Measurements from ENCODE around the gene TEPSIN. TPM values are rescaled to one million over a fixed set of nuclear protein-coding genes. Genes with fewer than 3 reads are reported as not detected.

Gene TEPSIN
- total RNA-seq, 1 donor from 2014 or later, result 13.4 TPM

DNA sequence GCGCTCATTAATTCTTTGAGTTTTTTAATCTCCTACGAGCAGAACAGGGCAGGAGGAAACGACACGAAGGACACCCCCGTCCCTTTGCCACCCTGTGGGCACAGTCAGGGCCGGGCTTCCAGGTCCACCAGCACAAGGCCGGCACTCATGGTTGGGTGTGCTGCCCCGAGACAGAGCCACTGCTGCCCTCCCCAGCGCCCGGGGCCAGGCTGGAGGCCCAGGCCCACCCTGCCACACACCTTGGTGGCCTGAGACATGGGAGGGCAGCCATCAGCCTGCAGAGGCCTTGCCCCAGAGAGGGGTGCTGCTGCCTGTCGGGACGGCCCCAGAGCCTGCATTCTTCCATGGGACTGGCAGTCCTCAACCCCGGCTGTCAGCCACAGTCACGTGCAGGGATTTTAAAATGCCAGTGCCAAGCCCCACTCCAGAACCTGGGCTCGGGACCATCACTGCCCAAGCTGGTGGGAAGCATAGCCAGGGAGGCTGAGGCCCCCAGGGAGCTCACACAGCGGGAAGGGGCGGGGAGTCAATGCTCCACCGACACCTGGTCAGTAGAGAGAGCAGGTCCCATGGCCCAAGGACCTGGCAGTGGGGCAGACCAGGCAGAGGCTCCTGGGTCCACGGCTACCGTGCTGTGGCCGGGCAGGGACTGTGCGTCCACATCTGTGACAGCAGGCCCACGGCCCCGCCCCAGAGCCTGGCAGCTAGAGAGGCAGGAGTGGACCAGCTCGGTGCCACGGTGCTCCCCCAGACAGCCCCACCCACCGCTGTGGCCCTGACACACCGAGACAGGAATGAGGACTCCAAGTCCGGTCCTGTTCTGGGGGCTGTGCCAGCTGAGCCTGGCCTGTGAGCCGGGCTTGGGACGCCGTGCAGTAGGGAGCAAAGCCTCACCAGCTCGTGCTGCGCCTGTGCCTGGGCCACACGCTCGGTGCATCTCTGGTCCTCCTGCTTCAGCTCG, 43.6 kb downstream of the TEPSIN start:
- DNase-seq (peak; percentile 84), ATAC-seq (ENCODE audit: poor library complexity) (peak; percentile 88)
- intact Hi-C loops (cut with DNase I), result no loop called here

- ATAC-seq (ENCODE audit: poor library complexity), result no peak
- peak; percentile 39 for DNase-seq
- intact Hi-C loops (cut with DNase I), result no loop called here
Measured at GRCh38 chr17:81194225-81194760, 44.6 kb downstream of the TEPSIN start.

DNA sequence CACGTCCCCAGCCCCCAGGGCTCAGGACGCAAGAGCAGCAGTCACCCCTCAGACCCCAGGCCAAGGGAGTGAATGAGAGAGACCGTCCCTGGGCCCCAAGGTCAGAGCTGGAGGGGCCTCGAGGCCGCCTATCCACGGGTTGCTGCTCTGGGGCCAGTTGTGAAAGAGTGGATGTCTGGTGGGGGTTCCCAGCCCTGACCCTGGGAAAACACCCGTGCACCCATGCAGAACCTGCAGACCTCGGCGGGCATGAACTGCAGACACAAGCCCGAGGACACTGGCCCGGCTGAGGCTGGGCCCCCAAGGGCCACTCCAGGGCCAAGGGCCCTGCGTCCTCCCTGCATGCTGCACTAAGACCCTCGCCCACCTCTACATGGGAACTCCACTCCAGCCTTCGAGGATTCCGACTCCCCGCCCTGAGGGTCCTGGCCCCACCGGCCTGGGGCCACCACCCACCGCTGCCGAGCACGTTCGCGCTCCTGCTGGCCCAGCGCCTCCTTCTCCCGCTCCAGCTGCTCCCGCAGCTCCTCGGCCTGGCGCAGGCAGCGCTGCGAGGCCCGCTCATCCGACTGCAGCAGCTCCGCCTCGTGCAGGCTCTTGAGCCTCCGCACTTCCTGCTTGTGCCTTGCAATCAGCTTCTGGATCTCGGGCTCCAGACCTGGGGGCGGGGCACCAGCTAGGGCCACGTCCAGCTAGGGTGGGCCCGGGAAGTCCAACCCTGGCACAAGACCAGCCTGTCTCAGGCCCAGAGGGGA, 45.2 kb downstream of the TEPSIN start:
- ATAC-seq (ENCODE audit: poor library complexity), result no peak
- intact Hi-C loops (cut with DNase I), result no loop called here

GRCh38 chr17:81193051-81193410, 45.8 kb downstream of the TEPSIN start:
- DNase-seq, result peak; percentile 28
- intact Hi-C loops (cut with DNase I), result no loop called here
- ATAC-seq (ENCODE audit: poor library complexity), result no peak

More for the DNA sequence above, 45.2 kb downstream of the TEPSIN start:
- DNase-seq, result peak; percentile 15

- intact Hi-C loops (cut with DNase I), result no loop called here
- DNase-seq (peak; percentile 33), ATAC-seq (ENCODE audit: poor library complexity) (no peak)
Measured at GRCh38 chr17:81192386-81193050, 46.3 kb downstream of the TEPSIN start.

- DNase-seq, result peak; percentile 22
- intact Hi-C loops (cut with DNase I), result no loop called here
- no peak for ATAC-seq (ENCODE audit: poor library complexity)
Measured at GRCh38 chr17:81191646-81192045, 47.2 kb downstream of the TEPSIN start.

GRCh38 chr17:81191116-81191515, 47.7 kb downstream of the TEPSIN start:
- DNase-seq, result peak; percentile 23
- ATAC-seq (ENCODE audit: poor library complexity), result no peak
- intact Hi-C loops (cut with DNase I), result no loop called here

DNA sequence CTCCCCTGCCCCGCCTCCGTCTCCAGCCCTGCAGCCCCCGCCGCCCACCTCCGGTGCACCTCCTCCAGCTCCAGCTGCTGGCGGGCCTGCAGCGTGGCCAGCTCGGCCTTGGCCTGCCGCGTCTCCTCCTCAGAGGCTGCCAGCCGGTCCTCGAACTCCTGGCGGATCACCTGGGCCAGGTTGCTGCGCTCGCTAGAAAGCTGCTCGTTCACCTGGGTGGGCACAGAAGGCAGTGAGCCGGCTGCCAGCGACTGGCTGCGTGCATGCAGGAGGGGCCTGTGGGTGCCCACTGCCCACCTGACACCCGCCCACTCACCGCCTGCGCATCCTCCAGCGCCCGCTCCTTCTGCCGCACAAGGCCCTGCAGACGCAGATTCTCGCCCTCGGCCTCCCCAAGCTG, 48.3 kb downstream of the TEPSIN start:
- intact Hi-C loops (cut with DNase I), result no loop called here
- no peak for ATAC-seq (ENCODE audit: poor library complexity)
- DNase-seq, result no peak

DNA sequence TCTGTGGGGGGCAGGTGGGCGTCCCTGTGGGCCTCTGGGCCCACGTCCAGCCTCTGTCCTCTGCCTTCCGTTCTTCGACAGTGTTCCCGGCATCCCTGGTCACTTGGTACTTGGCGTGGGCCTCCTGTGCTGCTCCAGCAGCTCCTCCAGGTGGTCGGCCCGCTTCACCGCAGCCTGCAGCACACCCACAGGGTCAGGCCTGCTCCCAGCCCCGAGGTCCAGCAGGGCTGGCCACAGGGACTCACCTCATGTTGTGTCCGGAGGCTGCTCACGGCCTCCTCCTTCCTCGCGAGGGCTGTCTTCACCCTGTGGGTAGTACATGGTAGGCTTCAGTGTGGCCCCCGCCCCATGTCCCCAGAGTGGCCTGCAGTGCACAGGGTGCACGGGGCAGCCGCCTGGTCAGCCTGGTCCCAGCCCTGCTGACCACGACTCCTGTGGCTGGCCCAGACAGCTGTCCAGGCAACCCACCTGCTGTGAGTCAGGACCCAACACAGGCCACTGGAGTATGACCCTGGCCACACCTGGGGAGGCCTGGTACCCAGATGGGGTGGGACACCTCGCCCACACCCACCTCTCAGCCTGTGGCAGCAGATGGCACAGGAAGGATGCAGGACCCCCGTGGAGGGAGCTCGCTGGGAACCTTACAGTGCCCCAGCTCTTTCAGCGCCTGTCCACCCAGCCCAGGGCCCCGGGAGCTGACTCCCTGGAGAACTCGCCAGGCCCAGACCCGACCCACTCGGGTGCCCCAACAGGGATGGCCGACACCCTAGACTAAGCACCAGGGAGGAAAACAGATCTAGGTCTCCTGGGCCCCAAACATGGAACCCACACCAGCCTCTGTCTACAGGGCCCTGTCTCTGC, 49.0 kb downstream of the TEPSIN start:
- ATAC-seq (ENCODE audit: poor library complexity), result no peak
- DNase-seq, result no peak
- intact Hi-C loops (cut with DNase I), result loop anchor here (5.0 kb wide), 1 partner anchor 43 kb away; no protein-coding TSS in a partner anchor

DNA sequence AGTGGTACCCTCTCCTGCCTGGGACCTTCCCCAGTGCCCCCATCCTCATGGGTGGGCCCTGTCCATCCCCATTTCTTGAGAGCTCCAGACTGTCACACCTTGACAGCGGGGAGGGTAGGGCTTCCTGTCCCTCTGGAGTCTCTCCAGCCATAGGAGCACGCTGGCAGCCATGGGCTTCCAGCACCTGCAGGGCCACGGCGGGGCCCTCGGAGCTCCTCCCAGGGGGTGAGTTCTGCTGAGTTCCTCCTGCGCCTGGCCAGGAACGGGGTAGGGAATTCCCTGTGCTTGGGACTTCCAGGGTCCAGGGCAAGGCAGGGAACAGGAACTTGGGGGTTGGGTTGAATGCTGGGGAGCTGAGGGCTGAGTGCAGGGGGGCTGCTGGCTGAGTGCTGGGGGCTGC, 49.8 kb downstream of the TEPSIN start:
- intact Hi-C loops (cut with DNase I), result loop anchor here (5.0 kb wide), 1 partner anchor 42 kb away; no protein-coding TSS in a partner anchor
- ATAC-seq (ENCODE audit: poor library complexity) (no peak), DNase-seq (no peak)

GRCh38 chr17:81188491-81188840, 50.4 kb downstream of the TEPSIN start:
- DNase-seq (no peak), ATAC-seq (ENCODE audit: poor library complexity) (no peak)
- intact Hi-C loops (cut with DNase I), result loop anchor here (5.0 kb wide), 1 partner anchor 41 kb away; no protein-coding TSS in a partner anchor

- intact Hi-C loops (cut with DNase I), result loop anchor here (5.0 kb wide), 1 partner anchor 41 kb away; no protein-coding TSS in a partner anchor
- ATAC-seq (ENCODE audit: poor library complexity) (no peak), DNase-seq (no peak)
Measured at GRCh38 chr17:81187586-81188490, 51.0 kb downstream of the TEPSIN start.

- no peak for DNase-seq
- ATAC-seq (ENCODE audit: poor library complexity), result no peak
- intact Hi-C loops (cut with DNase I), result loop anchor here (5.0 kb wide), 1 partner anchor 40 kb away; no protein-coding TSS in a partner anchor
Measured at GRCh38 chr17:81187120-81187519, 51.7 kb downstream of the TEPSIN start.

DNA sequence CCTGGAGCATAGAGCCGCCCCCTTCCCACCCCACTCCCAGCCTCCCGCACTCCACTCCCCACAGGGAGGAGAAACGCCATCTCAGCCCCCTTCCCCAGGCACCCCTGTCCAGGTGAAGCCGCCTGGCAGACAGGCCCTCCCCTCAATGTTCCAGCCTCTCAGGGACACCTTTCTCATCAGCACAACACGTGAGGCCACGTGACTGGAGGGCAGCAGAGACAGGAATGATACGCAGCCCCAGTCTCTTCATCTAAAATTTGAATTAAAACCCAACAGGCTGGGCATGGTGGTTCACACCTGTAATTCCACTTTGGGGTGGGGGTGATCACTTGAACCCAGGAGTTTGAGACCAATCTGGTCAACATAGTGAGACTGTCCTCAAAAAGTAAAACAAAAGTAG, 52.7 kb downstream of the TEPSIN start:
- no peak for DNase-seq
- intact Hi-C loops (cut with DNase I), result loop anchor here (5.0 kb wide), 1 partner anchor 39 kb away; no protein-coding TSS in a partner anchor
- ATAC-seq (ENCODE audit: poor library complexity), result no peak

GRCh38 chr17:81184555-81184954, 54.3 kb downstream of the TEPSIN start:
- DNase-seq (no peak), ATAC-seq (ENCODE audit: poor library complexity) (no peak)
- intact Hi-C loops (cut with DNase I), result no loop called here

DNA sequence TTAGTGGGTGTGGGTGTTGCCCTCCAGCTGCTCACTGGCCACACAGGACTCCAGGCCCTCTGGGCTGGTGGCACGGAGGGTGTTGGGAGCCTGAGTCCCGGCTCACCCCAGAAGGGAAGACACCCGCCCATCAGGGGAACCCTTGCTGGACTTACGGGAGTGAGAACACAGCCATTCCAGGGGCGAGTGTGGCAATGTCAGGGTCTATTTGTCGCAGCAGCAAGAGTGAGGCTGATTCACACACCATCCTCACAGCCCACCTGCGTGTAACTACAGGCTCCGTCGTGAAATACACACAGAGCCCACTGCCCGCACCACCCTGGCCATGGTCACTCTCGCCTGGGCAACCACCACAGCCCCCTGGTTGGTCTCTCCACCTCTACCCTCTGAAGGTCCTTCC, 55.0 kb downstream of the TEPSIN start:
- DNase-seq (no peak), ATAC-seq (ENCODE audit: poor library complexity) (no peak)
- intact Hi-C loops (cut with DNase I), result no loop called here

DNA sequence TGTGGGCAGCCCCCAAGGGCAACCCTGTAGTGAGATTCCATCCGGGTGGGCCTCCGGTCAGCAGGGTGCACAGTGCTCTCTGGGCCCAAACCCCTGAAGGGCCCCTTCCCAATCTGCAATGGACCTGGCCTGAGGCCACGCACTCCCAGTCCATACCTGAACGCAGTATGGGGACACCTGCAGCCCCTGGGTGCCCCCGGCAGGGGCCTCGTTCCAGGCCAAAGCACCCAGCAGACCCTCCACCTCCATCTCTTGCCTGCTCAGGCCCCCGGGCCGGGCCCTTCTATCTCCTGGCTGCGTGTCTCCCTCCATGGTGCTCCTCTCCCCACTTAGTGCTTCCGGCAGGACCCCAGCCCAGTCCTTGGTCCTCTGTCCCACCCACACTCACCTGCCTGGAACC, 55.5 kb downstream of the TEPSIN start:
- no peak for DNase-seq
- no peak for ATAC-seq (ENCODE audit: poor library complexity)
- intact Hi-C loops (cut with DNase I), result no loop called here

All from Right ventricle myocardium superior (tissue), 1 donor.